ENCODE measurements around the gene WNT7B. TPM values are rescaled to one million over a fixed set of nuclear protein-coding genes. Genes with fewer than 3 reads are reported as not detected.

The WNT7B gene
- polyA plus RNA-seq, 1 experiment: not detected

DNA sequence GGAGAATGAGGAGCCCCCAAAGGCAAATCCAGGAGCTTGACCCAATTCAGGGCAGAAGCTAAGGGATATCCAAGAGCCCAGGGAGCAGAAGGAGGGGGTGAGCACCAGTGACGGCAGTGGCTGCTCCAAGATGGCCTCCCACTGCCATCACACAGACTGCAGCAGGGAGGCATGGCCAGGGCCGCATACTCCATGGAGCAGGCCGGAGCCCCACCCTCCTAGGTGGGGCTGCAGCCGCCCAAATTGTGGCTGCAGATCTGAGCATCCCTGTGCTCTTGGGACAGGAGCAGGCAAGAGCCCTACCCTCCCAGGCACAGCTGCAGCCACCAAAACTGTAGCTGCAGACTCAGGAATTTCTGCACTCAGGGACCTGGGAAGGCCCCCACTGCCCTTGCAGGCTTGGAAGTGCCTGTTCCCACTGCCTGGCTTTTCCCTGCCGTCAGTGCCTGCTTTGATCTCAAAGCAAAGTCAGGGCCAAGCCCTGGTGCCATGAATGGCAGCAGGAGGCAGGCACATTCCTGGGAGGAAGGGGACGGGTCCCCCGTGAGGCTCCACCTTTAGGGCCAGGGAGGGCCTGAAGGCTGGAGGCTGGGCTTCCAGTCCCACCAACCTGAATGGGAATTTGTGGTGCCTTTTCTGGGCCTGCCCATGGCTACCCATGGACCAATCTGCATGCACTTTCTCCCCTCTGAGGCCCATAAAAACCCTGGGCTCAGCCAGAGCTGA is 10.3 kb upstream of the WNT7B start:
- Histone ChIP-seq H3K36me3 (ENCODE audit: control insufficient read depth, insufficient read depth, low read length) (no peaks in the 10 kb centered on the region), H3K27me3 (ENCODE audit: control insufficient read depth, insufficient read depth, low read length) (peaks cover 9% of the 10 kb centered on the region), H3K4me3 (ENCODE audit: low read depth, low read length) (no peak overlapping the region)
- no peak for TF ChIP-seq CTCF (IDR thresholded peaks at IDR 0.05; ENCODE audit: insufficient read depth, low read depth, low read length)
- CTCF ChIA-PET: interaction anchor here (1.0 to 1.9 kb wide), 3 partner anchors 19 to 409 kb away, joined by 3 to 4 read pairs (median 3); no protein-coding TSS in a partner anchor
- DNase-seq (ENCODE audit: low read depth): no peak
- POLR2A ChIA-PET: no interaction called here

DNA sequence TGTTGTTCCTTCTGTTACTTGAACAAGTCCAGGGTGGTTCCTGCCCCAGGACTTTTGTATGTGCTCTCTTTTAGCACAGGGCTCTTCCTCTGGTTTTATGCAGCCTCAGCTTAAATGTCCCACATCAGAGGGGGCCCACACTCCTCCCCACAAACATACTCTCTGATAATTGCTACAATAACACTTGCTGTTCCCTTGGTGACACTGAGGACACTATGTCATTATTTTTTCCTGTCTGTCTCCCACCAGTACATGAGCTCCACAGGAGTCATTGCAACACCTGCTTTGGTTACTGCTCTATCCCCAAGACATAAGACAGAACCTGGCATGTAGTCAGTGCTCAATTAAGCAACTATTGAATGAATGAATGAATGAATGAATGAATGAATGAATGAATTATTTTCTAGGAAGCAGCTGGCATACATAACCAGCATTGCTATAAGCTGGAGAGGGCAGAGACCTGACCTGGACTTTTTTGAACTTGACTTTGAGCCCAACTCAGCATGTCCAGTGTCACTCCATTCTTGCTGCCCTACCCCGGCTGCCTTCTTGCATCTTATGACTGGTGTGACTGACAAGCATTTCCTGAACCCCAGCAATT is 7.5 kb upstream of the WNT7B start:
- no peak overlapping the region for H3K4me3 ChIP-seq (ENCODE audit: low read depth, low read length)
- no peak for TF ChIP-seq CTCF (IDR thresholded peaks at IDR 0.05; ENCODE audit: insufficient read depth, low read depth, low read length)
- no peaks in the 10 kb centered on the region for H3K36me3 ChIP-seq (ENCODE audit: control insufficient read depth, insufficient read depth, low read length)
- CTCF ChIA-PET: interaction anchor here (0.9 to 3.3 kb wide), 4 partner anchors 11 to 339 kb away, joined by 3 to 18 read pairs (median 4); no protein-coding TSS in a partner anchor
- H3K27me3 ChIP-seq (ENCODE audit: control insufficient read depth, insufficient read depth, low read length): peaks cover 8% of the 10 kb centered on the region
- POLR2A ChIA-PET: no interaction called here
- DNase-seq (ENCODE audit: low read depth): no peak

DNA sequence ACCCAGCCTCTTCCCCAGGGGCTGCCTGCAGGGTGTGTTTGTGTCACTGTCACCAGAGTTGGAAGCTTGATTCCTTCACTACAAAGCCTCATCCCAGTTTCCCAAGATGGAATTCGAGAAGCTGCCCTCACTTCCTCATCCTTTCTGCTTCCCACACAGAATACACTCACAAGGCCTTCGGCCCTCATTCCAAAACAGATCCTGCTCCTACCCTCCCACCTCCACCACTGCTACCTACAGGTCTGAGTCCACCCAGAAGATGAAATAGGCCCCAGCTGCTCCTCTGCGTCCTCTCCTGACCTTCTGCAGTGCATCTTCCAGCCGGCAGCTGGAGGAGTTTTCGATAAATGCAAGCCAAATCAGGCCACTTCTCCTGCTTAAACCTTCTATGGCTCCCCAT is 6.8 kb upstream of the WNT7B start:
- Histone ChIP-seq H3K27me3 (ENCODE audit: control insufficient read depth, insufficient read depth, low read length) (peaks cover 8% of the 10 kb centered on the region), H3K36me3 (ENCODE audit: control insufficient read depth, insufficient read depth, low read length) (no peaks in the 10 kb centered on the region), H3K4me3 (ENCODE audit: low read depth, low read length) (no peak overlapping the region)
- DNase-seq (ENCODE audit: low read depth): no peak
- no peak for TF ChIP-seq CTCF (IDR thresholded peaks at IDR 0.05; ENCODE audit: insufficient read depth, low read depth, low read length)
- ChIA-PET POLR2A (no interaction called here), CTCF (interaction anchor here (1.0 to 3.3 kb wide), 3 partner anchors 12 to 338 kb away, joined by 3 to 18 read pairs (median 6); no protein-coding TSS in a partner anchor)

GRCh38 chr22:45980761-45981160 is 3.8 kb upstream of the WNT7B start:
- no peak overlapping the region for H3K4me3 ChIP-seq (ENCODE audit: low read depth, low read length)
- DNase-seq (ENCODE audit: low read depth): no peak
- no peak for TF ChIP-seq CTCF (IDR thresholded peaks at IDR 0.05; ENCODE audit: insufficient read depth, low read depth, low read length)
- H3K36me3 ChIP-seq (ENCODE audit: control insufficient read depth, insufficient read depth, low read length): no peaks in the 10 kb centered on the region
- POLR2A ChIA-PET: interaction anchor here (0.7 kb wide), 1 partner anchor 85 kb away, joined by 11 read pairs; no protein-coding TSS in a partner anchor
- peaks cover 11% of the 10 kb centered on the region for H3K27me3 ChIP-seq (ENCODE audit: control insufficient read depth, insufficient read depth, low read length)
- CTCF ChIA-PET: interaction anchor here (1.3 kb wide), 1 partner anchor 117 kb away, joined by 5 read pairs; no protein-coding TSS in a partner anchor

GRCh38 chr22:45980268-45980570 is 3.3 kb upstream of the WNT7B start:
- H3K36me3 ChIP-seq (ENCODE audit: control insufficient read depth, insufficient read depth, low read length): no peaks in the 10 kb centered on the region
- CTCF ChIA-PET: interaction anchor here (1.3 kb wide), 1 partner anchor 116 kb away, joined by 5 read pairs; no protein-coding TSS in a partner anchor
- no peak for TF ChIP-seq CTCF (IDR thresholded peaks at IDR 0.05; ENCODE audit: insufficient read depth, low read depth, low read length)
- H3K27me3 ChIP-seq (ENCODE audit: control insufficient read depth, insufficient read depth, low read length): peaks cover 14% of the 10 kb centered on the region
- POLR2A ChIA-PET: no interaction called here
- H3K4me3 ChIP-seq (ENCODE audit: low read depth, low read length): no peak overlapping the region
- DNase-seq (ENCODE audit: low read depth): no peak
